A549 (cell line): ENCODE results near the gene FAM20B. TPM values are rescaled to one million over a fixed set of nuclear protein-coding genes. Genes with fewer than 3 reads are reported as not detected.

Source experiments
- ATAC-seq, 2 experiments: fragments of 200-7000 bp in 1 of 2; fragments of >200 bp in 1 of 2; cut with Nextera tagmentation in 1 of 2; cut with Tn5 transposase in 1 of 2; 3 replicates each; pipeline versions ENCODE4 v1.8.0 to v1.9.1; 2018 to 2020; ENCODE audit warnings: mild to moderate bottlenecking in 1 of 2, moderate library complexity in 1 of 2
- CTCF ChIA-PET: fragments of 300-600 bp; sonication (Branson Sonifier 250); formaldehyde crosslinking; extraction: SDS; loops from one replicate; lab custom pipeline; 2021; ENCODE audit warnings: antibody characterized with exemption, inconsistent platforms; lab: Yijun Ruan, JAX
- POLR2A ChIA-PET: fragments of 350-600 bp; formaldehyde crosslinking; extraction: SDS; loops from one replicate; lab custom pipeline; 2021; ENCODE audit warnings: antibody characterized with exemption, inconsistent platforms; lab: Yijun Ruan, JAX
- DNase-seq, 2 experiments: peaks; one replicate each; pipeline versions ENCODE4 v3.0.0 to v3.0.0-alpha.2; 2011 to 2016; ENCODE audit warnings: low read depth in 1 of 2, low spot score in 1 of 2
- FAIRE-seq: peaks from 2 replicates; lab custom pipeline; 2011; peaks lifted over from hg19 to GRCh38; lab: Jason Lieb, UNC
- H3K27ac ChIP-seq, 2 experiments: fragments of >200 bp; sonication (Bioruptor Twin); formaldehyde crosslinking; 3 replicates each; pipeline ENCODE4 v1.5.1; 2016 to 2017
- H3K4me1 ChIP-seq: fragments of >200 bp; sonication (Bioruptor Twin); formaldehyde crosslinking; 3 replicates; pipeline ENCODE4 v1.6.1; 2016
- H3K4me2 ChIP-seq: fragments of >200 bp; sonication (Bioruptor Twin); formaldehyde crosslinking; 3 replicates; pipeline ENCODE4 v1.6.1; 2016
- H3K4me3 ChIP-seq: fragments of >200 bp; sonication (Bioruptor Twin); formaldehyde crosslinking; 3 replicates; pipeline ENCODE4 v1.5.1; 2016
- H3K9me3 ChIP-seq: fragments of >200 bp; sonication (Bioruptor Twin); formaldehyde crosslinking; 3 replicates; pipeline ENCODE4 v1.6.1; 2016
- BCL3 ChIP-seq: fragments of >200 bp; sonication (Bioruptor Twin); formaldehyde crosslinking; IDR thresholded peaks from 3 replicates; pipeline ENCODE4 v1.6.1; 2016
- BHLHE40 ChIP-seq: IDR thresholded peaks from 2 replicates; pipeline ENCODE4 v1.6.1; 2012; ENCODE audit warnings: low read depth, low read length, inconsistent platforms
- EHMT2 ChIP-seq: fragments of 200-600 bp; sonication (generic); IDR thresholded peaks from 2 replicates; pipeline ENCODE4 v1.6.1; 2016; ENCODE audit warnings: antibody characterized with exemption, low read depth, mild to moderate bottlenecking, moderate library complexity
- GATA3 ChIP-seq: IDR thresholded peaks from 2 replicates; pipeline ENCODE4 v1.6.1; 2012; ENCODE audit warnings: borderline replicate concordance
- HDAC2 ChIP-seq: fragments of 200-600 bp; sonication (generic); IDR thresholded peaks from 2 replicates; pipeline ENCODE4 v1.6.1; 2016
- HES2 ChIP-seq: fragments of >200 bp; sonication (Bioruptor Twin); formaldehyde crosslinking; IDR thresholded peaks from 2 replicates; pipeline ENCODE4 v1.6.1; 2016
- HEYL ChIP-seq: fragments of 250-450 bp; sonication (Bioruptor Pico); IDR thresholded peaks from 2 replicates; pipeline ENCODE4 v1.8.0; 2021; ENCODE audit warnings: mild to moderate bottlenecking, moderate library complexity
- JUN ChIP-seq, 2 experiments: fragments of >200 bp; sonication (Bioruptor Twin); formaldehyde crosslinking; IDR thresholded peaks; 2 replicates in 1 of 2; 3 replicates in 1 of 2; pipeline ENCODE4 v1.6.1; 2016 to 2017
- JUNB ChIP-seq: fragments of >200 bp; sonication (Bioruptor Twin); formaldehyde crosslinking; IDR thresholded peaks from 2 replicates; pipeline ENCODE4 v1.6.1; 2016
- KDM5A ChIP-seq: fragments of 200-600 bp; sonication (generic); IDR thresholded peaks from 2 replicates; pipeline ENCODE4 v1.6.1; 2016; ENCODE audit warnings: antibody characterized with exemption, mild to moderate bottlenecking
- MAX ChIP-seq: IDR thresholded peaks from 2 replicates; pipeline ENCODE4 v1.6.1; 2012
- MAZ ChIP-seq: fragments of 150-350 bp; IDR thresholded peaks from 2 replicates; pipeline ENCODE4 v1.6.1; 2014; ENCODE audit warnings: antibody characterized with exemption, low read depth, low read length, borderline replicate concordance
- PBX3 ChIP-seq: IDR thresholded peaks from 2 replicates; pipeline ENCODE4 v1.6.1; 2012
- PHF8 ChIP-seq: fragments of 200-600 bp; sonication (generic); IDR thresholded peaks from 2 replicates; pipeline ENCODE4 v1.6.1; 2016; ENCODE audit warnings: low read depth, mild to moderate bottlenecking, antibody characterized with exemption, moderate library complexity, borderline replicate concordance
- POLR2AphosphoS2 ChIP-seq: conservative IDR thresholded peaks from 2 replicates; pipeline ENCODE4 v1.6.1; 2012; ENCODE audit warnings: low read length, improper control_type of control experiment, inconsistent platforms
- RFX5 ChIP-seq: fragments of 450-650 bp; IDR thresholded peaks from 2 replicates; pipeline ENCODE4 v1.7.1; 2014; ENCODE audit warnings: antibody characterized with exemption, mild to moderate bottlenecking, moderate library complexity
- RNF2 ChIP-seq: fragments of 200-600 bp; sonication (generic); IDR thresholded peaks from 2 replicates; pipeline ENCODE4 v1.6.1; 2016; ENCODE audit warnings: low read depth, mild to moderate bottlenecking, antibody characterized with exemption, moderate library complexity, borderline replicate concordance
- TFCP2L1 ChIP-seq: fragments of 250-450 bp; sonication (Bioruptor Pico); IDR thresholded peaks from 2 replicates; pipeline ENCODE4 v1.5.0; 2021; ENCODE audit warnings: mild to moderate bottlenecking
- USF2 ChIP-seq: fragments of 450-650 bp; IDR thresholded peaks from 2 replicates; pipeline ENCODE4 v1.6.1; 2014; ENCODE audit warnings: antibody characterized with exemption
- ZC3H11A ChIP-seq: fragments of 450-650 bp; IDR thresholded peaks from 2 replicates; pipeline ENCODE4 v1.6.1; 2014; ENCODE audit warnings: antibody characterized with exemption, mild to moderate bottlenecking
- ZFP36 ChIP-seq: fragments of 450-650 bp; IDR thresholded peaks from 2 replicates; pipeline ENCODE4 v1.6.1; 2014; ENCODE audit warnings: borderline replicate concordance; ENCODE audit not compliant: partially characterized antibody
- WGBS: methylation state at CpG from one replicate; pipeline ENCODE4 v1.1.6; 2017; ENCODE audit errors: missing lambda C conversion rate; 5-methylcytosine and 5-hydroxymethylcytosine counted together
- polyA plus RNA-seq, 4 experiments: library from polyadenylated mRNA; depleted of rRNA in 3 of 4; stranded (reverse); fragments of >200 nt; fragmentation: RNase III in 1 of 4; extraction: RNeasy Plus Mini Kit Qiagen cat#74134 plus additional on column Dnase treatment in 1 of 4; gene quantifications; 2 replicates in 3 of 4; 3 replicates in 1 of 4; pipeline ENCODE4 v1.2.3, GENCODE V29; 2011 to 2017

The FAM20B gene
- polyA plus RNA-seq, 2 of the 4 experiments (the other 2 are of a cell fraction): 24.2 to 35.3 TPM

- Histone ChIP-seq H3K27ac (no peak overlapping the region), H3K4me1 (peaks cover 29% of the 10 kb centered on the region), H3K9me3 (no peaks in the 10 kb centered on the region), H3K4me3 (no peak overlapping the region), H3K4me2 (no peak overlapping the region)
- CTCF ChIA-PET: interaction anchor here (0.7 to 2.3 kb wide), 4 partner anchors 11 to 130 kb away, joined by 3 to 9 read pairs (median 6); no protein-coding TSS in a partner anchor
- POLR2A ChIA-PET: no interaction called here
- DNase-seq (no peak), ATAC-seq (no peak), FAIRE-seq (no peak)
- WGBS: 100% methylated on average over 5 of the region's 5 CpGs
- no peak for TF ChIP-seq KDM5A
- no peak for TF ChIP-seq JUN (IDR thresholded peaks at IDR 0.05)
- TF ChIP-seq HEYL (CRISPR knock-in tag): no peak
- TF ChIP-seq TFCP2L1 (CRISPR knock-in tag): no peak
- TF ChIP-seq ZC3H11A: no peak
- no peak for TF ChIP-seq GATA3
- TF ChIP-seq HES2: no peak
- no peak for TF ChIP-seq PBX3
- TF ChIP-seq, all 56 proteins: peak for 0
These were observed 69.1 kb downstream of the FAM20B start for GRCh38 chr1:179094818-179095217.

- Histone ChIP-seq H3K4me2 (no peak overlapping the region), H3K4me3 (no peak overlapping the region), H3K4me1 (peaks cover 25% of the 10 kb centered on the region), H3K9me3 (no peaks in the 10 kb centered on the region), H3K27ac (no peak overlapping the region)
- DNase-seq: no peak
- no peak for FAIRE-seq
- ChIA-PET CTCF (interaction anchor here (1.1 to 2.2 kb wide), 2 partner anchors 10 to 130 kb away, joined by 3 to 9 read pairs; no protein-coding TSS in a partner anchor), POLR2A (no interaction called here)
- 93% methylated on average over 4 of the region's 4 CpGs for WGBS
- ATAC-seq: no peak
- TF ChIP-seq EHMT2 (no peak), HDAC2 (no peak), USF2 (no peak), ZC3H11A (no peak)
These were observed 69.7 kb downstream of the FAM20B start for GRCh38 chr1:179095377-179095776.

- POLR2A ChIA-PET: no interaction called here
- WGBS: 82% methylated on average over 3 of the region's 3 CpGs
- ATAC-seq: no peak
- H3K4me1 ChIP-seq: peaks cover 20% of the 10 kb centered on the region
- H3K9me3 ChIP-seq: no peaks in the 10 kb centered on the region
- no peak overlapping the region for H3K4me2 ChIP-seq
- DNase-seq: no peak
- no peak for FAIRE-seq
- TF ChIP-seq MAZ (no peak), ZFP36 (no peak), RFX5 (no peak), JUNB (no peak), BHLHE40 (no peak), POLR2AphosphoS2 (no peak), MAX (no peak), BCL3 (no peak), USF2 (no peak), PBX3 (no peak), RNF2 (no peak), PHF8 (no peak)
- CTCF ChIA-PET: interaction anchor here (0.9 to 1.1 kb wide), 2 partner anchors 9 to 129 kb away, joined by 3 read pairs; no protein-coding TSS in a partner anchor
- no peak overlapping the region for H3K27ac ChIP-seq
- no peak overlapping the region for H3K4me3 ChIP-seq
These were observed 70.2 kb downstream of the FAM20B start for GRCh38 chr1:179095924-179096323.
